MG63 (cell line): ENCODE measurements around the gene MGLL. TPM values are rescaled to one million over a fixed set of nuclear protein-coding genes. Genes with fewer than 3 reads are reported as not detected.

Source experiments
- DNase-seq: peaks from one replicate; pipeline ENCODE4 v3.0.0-alpha.2; 2020
- H3K27me3 ChIP-seq: fragments of 250-450 bp; sonication (Bioruptor Pico); 2 replicates; pipeline ENCODE4 v1.5.1; 2020; ENCODE audit warnings: mild to moderate bottlenecking, moderate library complexity
- H3K36me3 ChIP-seq: fragments of 250-450 bp; sonication (Bioruptor Pico); 2 replicates; pipeline ENCODE4 v1.5.1; 2020; ENCODE audit warnings: mild to moderate bottlenecking, moderate library complexity
- H3K4me3 ChIP-seq: fragments of 250-450 bp; sonication (Bioruptor Pico); 2 replicates; pipeline ENCODE4 v1.5.1; 2020; ENCODE audit warnings: mild to moderate bottlenecking, moderate library complexity
- H3K9me3 ChIP-seq: fragments of 250-450 bp; sonication (Bioruptor Pico); 2 replicates; pipeline ENCODE4 v1.5.1; 2020; ENCODE audit warnings: mild to moderate bottlenecking, moderate library complexity
- total RNA-seq: library from RNA; depleted of rRNA; stranded (reverse); fragments of >200 nt; shearing (Covaris generic); gene quantifications from 2 replicates; pipeline ENCODE4 v1.2.3, GENCODE V29; 2014; ENCODE audit warnings: low replicate concordance

MGLL gene
- total RNA-seq, 1 experiment from 2014 or later, result 29.0 TPM

DNA sequence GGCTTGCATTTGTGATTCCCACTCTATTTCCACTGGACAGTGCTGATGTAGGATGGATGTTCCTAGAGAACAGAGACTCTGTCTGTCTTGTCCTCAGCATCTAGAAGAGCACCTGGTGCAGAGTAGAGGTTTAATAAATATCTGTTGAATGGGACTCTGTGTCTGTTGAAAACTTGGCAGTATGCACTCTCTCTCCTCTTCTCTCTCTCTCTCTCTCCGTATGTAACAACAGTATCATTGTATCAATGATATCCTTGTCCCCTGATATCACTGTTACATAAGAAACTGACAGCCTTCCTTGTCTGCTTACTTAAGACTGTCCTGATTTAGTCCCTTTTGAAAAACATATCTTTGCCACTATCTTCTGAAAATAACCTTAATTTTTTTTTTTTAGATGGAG lies 24.3 kb upstream of the MGLL start:
- no peaks in the 10 kb centered on the region for H3K9me3 ChIP-seq
- no peaks in the 10 kb centered on the region for H3K36me3 ChIP-seq
- DNase-seq, result no peak
- no peaks in the 10 kb centered on the region for H3K27me3 ChIP-seq
- no peak overlapping the region for H3K4me3 ChIP-seq

GRCh38 chr3:127844326-127844942 lies 22.1 kb upstream of the MGLL start:
- no peak for DNase-seq
- H3K9me3 ChIP-seq, result no peaks in the 10 kb centered on the region
- H3K27me3 ChIP-seq, result no peaks in the 10 kb centered on the region
- no peaks in the 10 kb centered on the region for H3K36me3 ChIP-seq
- H3K4me3 ChIP-seq, result no peak overlapping the region

DNA sequence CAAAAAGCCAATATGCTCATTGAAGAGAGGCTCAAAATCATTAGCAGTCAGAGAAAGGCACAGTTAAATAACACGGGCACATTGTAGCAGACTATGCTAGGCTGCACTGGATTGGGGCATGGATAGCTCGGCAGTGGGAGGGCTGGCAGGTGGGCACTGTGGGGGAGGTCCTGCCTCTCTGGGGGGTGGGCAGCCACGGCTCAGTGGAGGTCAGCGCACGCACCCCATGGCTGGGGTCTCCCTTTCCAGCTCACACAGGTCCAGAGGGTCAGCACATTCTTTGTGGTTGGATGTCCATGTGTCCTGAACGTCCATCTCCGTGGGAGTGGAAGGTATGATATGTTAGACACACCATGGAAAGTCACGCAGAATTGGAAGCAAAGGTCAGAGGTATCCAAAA lies 18.4 kb upstream of the MGLL start:
- no peaks in the 10 kb centered on the region for H3K9me3 ChIP-seq
- no peak overlapping the region for H3K4me3 ChIP-seq
- DNase-seq, result no peak
- no peaks in the 10 kb centered on the region for H3K27me3 ChIP-seq
- H3K36me3 ChIP-seq, result no peaks in the 10 kb centered on the region

GRCh38 chr3:127839099-127839498 lies 16.8 kb upstream of the MGLL start:
- no peaks in the 10 kb centered on the region for H3K9me3 ChIP-seq
- H3K4me3 ChIP-seq, result no peak overlapping the region
- no peaks in the 10 kb centered on the region for H3K27me3 ChIP-seq
- H3K36me3 ChIP-seq, result no peaks in the 10 kb centered on the region
- no peak for DNase-seq

- no peak for DNase-seq
- no peaks in the 10 kb centered on the region for H3K36me3 ChIP-seq
- H3K27me3 ChIP-seq, result no peaks in the 10 kb centered on the region
- no peak overlapping the region for H3K4me3 ChIP-seq
- H3K9me3 ChIP-seq, result peaks cover 3% of the 10 kb centered on the region; the same call in 1 of the 2 replicates
Observed at GRCh38 chr3:127835993-127836882, 13.9 kb upstream of the MGLL start.

GRCh38 chr3:127834771-127835170 lies 12.5 kb upstream of the MGLL start:
- DNase-seq, result no peak
- Histone ChIP-seq H3K36me3 (no peaks in the 10 kb centered on the region), H3K27me3 (no peaks in the 10 kb centered on the region), H3K9me3 (peaks cover 9% of the 10 kb centered on the region), H3K4me3 (no peak overlapping the region)

GRCh38 chr3:127833281-127834032 lies 11.1 kb upstream of the MGLL start:
- no peak for DNase-seq
- H3K27me3 ChIP-seq, result no peaks in the 10 kb centered on the region
- no peak overlapping the region for H3K4me3 ChIP-seq
- H3K9me3 ChIP-seq, result peaks cover 11% of the 10 kb centered on the region
- no peaks in the 10 kb centered on the region for H3K36me3 ChIP-seq

DNA sequence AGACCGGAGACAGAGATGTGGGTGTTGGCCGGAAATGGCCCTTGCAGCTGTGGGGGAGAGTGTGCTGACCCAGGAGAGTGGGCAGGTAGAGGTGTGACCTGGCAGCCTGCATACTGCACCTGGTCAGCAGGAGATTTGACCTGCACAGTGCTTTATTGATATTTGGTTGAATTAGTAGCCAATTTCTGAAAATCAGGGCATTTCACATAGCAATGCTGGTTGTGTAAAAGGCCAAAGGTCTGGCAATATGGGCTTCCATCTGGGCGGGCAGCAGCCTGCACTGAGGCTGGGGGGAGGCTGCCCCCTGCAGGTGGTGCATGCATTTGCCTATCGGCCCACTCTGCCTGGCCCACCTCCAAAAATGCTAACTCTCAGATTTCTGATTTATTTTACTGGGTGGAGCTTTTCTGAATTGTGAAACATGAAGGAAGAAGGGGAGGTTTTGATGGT lies 9.4 kb upstream of the MGLL start:
- Histone ChIP-seq H3K4me3 (no peak overlapping the region), H3K27me3 (no peaks in the 10 kb centered on the region), H3K36me3 (no peaks in the 10 kb centered on the region), H3K9me3 (peaks cover 19% of the 10 kb centered on the region)
- DNase-seq, result no peak

DNA sequence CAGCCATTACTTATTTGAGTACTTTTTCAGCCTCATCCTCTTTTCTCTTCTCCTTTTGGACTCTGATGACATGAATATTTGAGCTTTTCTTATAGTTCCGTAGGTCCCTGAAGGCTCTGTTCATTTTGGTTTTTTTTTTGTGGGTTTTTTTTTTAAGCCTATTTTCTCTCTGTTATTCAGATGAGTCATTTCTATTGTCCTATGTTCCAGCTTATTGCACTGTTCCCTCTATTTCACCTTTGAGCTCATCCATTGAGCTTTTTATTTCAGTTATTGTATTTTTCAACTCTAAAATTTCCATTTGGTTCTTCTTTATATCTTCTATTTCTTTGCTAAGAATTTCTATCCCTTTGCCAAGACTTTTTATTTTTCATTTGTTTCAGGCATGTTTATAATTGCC lies 7.2 kb upstream of the MGLL start:
- Histone ChIP-seq H3K9me3 (peaks cover 19% of the 10 kb centered on the region), H3K36me3 (no peaks in the 10 kb centered on the region), H3K4me3 (no peak overlapping the region), H3K27me3 (no peaks in the 10 kb centered on the region)
- DNase-seq, result no peak

- no peak overlapping the region for H3K4me3 ChIP-seq
- no peaks in the 10 kb centered on the region for H3K36me3 ChIP-seq
- no peaks in the 10 kb centered on the region for H3K27me3 ChIP-seq
- DNase-seq, result no peak
- H3K9me3 ChIP-seq, result peaks cover 17% of the 10 kb centered on the region
Observed at GRCh38 chr3:127827808-127828207, 5.5 kb upstream of the MGLL start.

GRCh38 chr3:127825756-127826155 lies 3.4 kb upstream of the MGLL start:
- Histone ChIP-seq H3K27me3 (no peaks in the 10 kb centered on the region), H3K4me3 (no peak overlapping the region), H3K36me3 (no peaks in the 10 kb centered on the region; the same call in 1 of the 2 replicates), H3K9me3 (peaks cover 17% of the 10 kb centered on the region)
- no peak for DNase-seq

DNA sequence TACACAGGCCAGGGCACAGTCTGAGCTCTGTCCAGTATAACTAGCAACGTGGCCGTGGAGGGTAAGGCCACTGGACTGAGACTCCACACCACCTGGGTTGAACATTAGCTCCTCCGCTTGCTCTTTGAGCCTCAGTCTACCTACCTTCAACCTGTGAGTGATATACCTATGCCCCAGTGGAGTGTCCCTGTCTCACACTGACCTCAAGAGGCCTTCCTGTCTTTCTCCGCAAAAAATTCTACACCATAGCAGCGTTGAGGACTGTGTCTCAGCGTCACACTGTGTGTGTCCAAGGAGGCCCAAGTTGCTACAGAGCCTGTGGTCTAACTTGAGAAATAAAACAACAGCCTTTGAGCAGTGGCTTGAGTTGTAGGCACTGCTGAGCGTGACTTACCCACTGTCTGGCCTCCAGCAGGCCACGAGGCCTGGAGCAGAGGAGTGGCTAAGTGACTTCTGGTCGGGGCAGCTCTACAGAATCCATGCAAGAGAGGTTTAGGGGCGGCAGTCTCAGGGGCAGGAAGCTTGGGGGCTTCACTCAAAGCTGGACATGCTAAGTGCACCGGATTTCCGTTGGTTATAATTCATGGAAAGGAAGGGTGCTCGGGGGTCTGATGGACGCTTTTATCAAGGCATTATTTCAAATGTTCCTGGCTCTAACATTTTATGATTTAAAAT lies 2.0 kb upstream of the MGLL start:
- Histone ChIP-seq H3K9me3 (peaks cover 8% of the 10 kb centered on the region), H3K4me3 (no peak overlapping the region), H3K27me3 (no peaks in the 10 kb centered on the region), H3K36me3 (peaks cover 7% of the 10 kb centered on the region)
- no peak for DNase-seq

DNA sequence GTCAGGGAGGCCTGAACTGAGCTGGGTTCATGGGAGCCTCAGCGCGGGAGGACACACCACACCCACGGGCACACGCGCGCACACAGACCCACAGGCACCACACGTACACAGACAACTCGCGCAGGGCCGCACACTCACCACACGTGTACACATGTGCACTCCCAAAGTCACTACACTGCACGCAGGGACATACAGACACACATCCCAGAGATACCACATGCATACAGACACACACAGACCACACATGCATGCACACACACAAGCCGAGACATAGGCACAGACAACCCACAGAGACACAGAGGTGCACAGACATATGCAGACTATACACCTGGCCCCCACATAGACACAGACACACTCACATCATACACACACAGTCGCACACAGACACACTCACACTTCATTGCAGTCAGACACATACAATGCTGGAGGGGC lies 1.1 kb upstream of the MGLL start:
- peaks cover 8% of the 10 kb centered on the region for H3K9me3 ChIP-seq
- no peaks in the 10 kb centered on the region for H3K27me3 ChIP-seq
- peaks cover 16% of the 10 kb centered on the region for H3K36me3 ChIP-seq
- DNase-seq, result no peak
- peak overlapping the region; percentile 63 for H3K4me3 ChIP-seq

GRCh38 chr3:127822682-127823425 lies 539 bp upstream of the MGLL start:
- H3K9me3 ChIP-seq, result peaks cover 3% of the 10 kb centered on the region
- peak overlapping the region; percentile 63 for H3K4me3 ChIP-seq
- no peaks in the 10 kb centered on the region for H3K27me3 ChIP-seq
- DNase-seq, result peak; percentile 58
- peaks cover 17% of the 10 kb centered on the region for H3K36me3 ChIP-seq

GRCh38 chr3:127821394-127821793 lies 921 bp downstream of the MGLL start:
- Histone ChIP-seq H3K9me3 (no peaks in the 10 kb centered on the region), H3K36me3 (peaks cover 27% of the 10 kb centered on the region), H3K27me3 (no peaks in the 10 kb centered on the region), H3K4me3 (peak overlapping the region; percentile 63)
- DNase-seq, result no peak

GRCh38 chr3:127820826-127821313 lies 1.4 kb downstream of the MGLL start:
- peak; percentile 33 for DNase-seq
- H3K9me3 ChIP-seq, result no peaks in the 10 kb centered on the region
- H3K36me3 ChIP-seq, result peaks cover 32% of the 10 kb centered on the region
- no peaks in the 10 kb centered on the region for H3K27me3 ChIP-seq
- H3K4me3 ChIP-seq, result peak overlapping the region; percentile 5
